SK-N-MC (cell line): ENCODE results near the gene DISC1.

Source experiments
- EZH2 ChIP-seq: fragments of 200-600 bp; sonication (generic); IDR thresholded peaks from one replicate; pipeline ENCODE4 v1.6.1; 2017; ENCODE audit warnings: antibody characterized with exemption
- POLR2AphosphoS5 ChIP-seq: IDR thresholded peaks from 2 replicates; pipeline ENCODE4 v1.6.1; 2012; ENCODE audit warnings: mild to moderate bottlenecking, low read depth, low read length, borderline replicate concordance

DNA sequence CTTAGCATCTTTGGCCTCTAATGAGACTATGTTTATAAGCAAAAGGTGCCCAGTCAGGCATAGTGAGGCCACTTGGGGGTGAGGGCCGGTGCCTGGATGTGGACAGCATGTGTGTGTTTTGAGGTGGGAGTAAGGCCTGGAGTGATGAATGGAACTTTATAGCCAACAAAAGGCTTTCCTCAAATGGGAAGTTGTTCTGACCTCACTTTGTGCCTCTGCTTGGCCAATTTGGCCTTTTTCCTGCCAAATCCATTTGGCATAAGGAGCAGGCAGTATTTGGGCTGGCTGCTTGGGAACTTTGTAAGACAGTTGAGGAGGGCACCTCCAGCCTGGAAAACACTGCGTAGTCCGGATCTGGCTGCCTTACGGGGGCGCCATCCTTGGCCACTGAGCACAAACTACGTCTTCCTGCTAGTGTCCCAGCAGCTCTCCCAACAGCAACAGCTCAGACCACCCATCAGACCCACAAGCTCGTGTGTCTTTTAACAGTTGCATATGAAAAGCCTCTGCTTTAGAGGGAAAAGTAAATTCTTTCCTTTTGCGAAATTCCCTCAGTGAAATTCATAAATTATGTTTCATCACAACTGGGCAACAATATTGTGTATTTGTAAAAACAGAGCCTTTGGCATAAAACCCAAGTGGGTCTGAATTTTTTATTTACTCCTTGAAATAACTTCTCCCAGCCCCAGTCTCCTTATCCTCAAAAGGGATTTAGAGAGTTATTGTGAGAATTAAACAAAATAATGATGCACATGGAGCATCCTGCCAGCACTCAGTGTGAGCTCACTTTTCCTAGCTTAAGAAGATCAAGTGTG is 322.9 kb downstream of the DISC1 start:
- TF ChIP-seq POLR2AphosphoS5 (no peak), EZH2 (no peak)
